BE2C (cell line): Measurements from ENCODE around the gene ABCB11.

Experiments used
- DNase-seq: peaks from one replicate; pipeline ENCODE4 v3.0.0-alpha.2; 2020
- H3K27me3 ChIP-seq: fragments of 250-450 bp; sonication (Bioruptor Pico); 2 replicates; pipeline ENCODE4 v1.5.1; 2020; ENCODE audit warnings: mild to moderate bottlenecking
- H3K36me3 ChIP-seq: fragments of 250-450 bp; sonication (Bioruptor Pico); 2 replicates; pipeline ENCODE4 v1.5.1; 2020; ENCODE audit warnings: mild to moderate bottlenecking
- H3K4me1 ChIP-seq: fragments of 250-450 bp; sonication (Bioruptor Pico); 2 replicates; pipeline ENCODE4 v1.5.1; 2020
- H3K4me3 ChIP-seq: 2 replicates; pipeline ENCODE4 v1.5.1; 2011; ENCODE audit warnings: low read depth, low read length
- H3K9me3 ChIP-seq: fragments of 250-450 bp; sonication (Bioruptor Pico); 2 replicates; pipeline ENCODE4 v1.5.1; 2020
- CTCF ChIP-seq: IDR thresholded peaks from 2 replicates; pipeline ENCODE4 v1.5.1; 2012; ENCODE audit warnings: mild to moderate bottlenecking, low read depth, low read length

Gene ABCB11

GRCh38 chr2:169011698-169012097 is 19.4 kb downstream of the ABCB11 start:
- H3K4me3 ChIP-seq = no peak overlapping the region
- H3K27me3 ChIP-seq = no peaks in the 10 kb centered on the region
- no peaks in the 10 kb centered on the region for H3K4me1 ChIP-seq
- no peak for DNase-seq
- no peaks in the 10 kb centered on the region for H3K36me3 ChIP-seq
- TF ChIP-seq CTCF = no peak
- H3K9me3 ChIP-seq = no peaks in the 10 kb centered on the region

GRCh38 chr2:169010633-169011460 is 20.3 kb downstream of the ABCB11 start:
- Histone ChIP-seq H3K9me3 (no peaks in the 10 kb centered on the region), H3K36me3 (no peaks in the 10 kb centered on the region), H3K4me3 (no peak overlapping the region), H3K4me1 (no peaks in the 10 kb centered on the region), H3K27me3 (no peaks in the 10 kb centered on the region)
- no peak for DNase-seq
- no peak for TF ChIP-seq CTCF

GRCh38 chr2:169009865-169010579 is 21.1 kb downstream of the ABCB11 start:
- no peaks in the 10 kb centered on the region for H3K4me1 ChIP-seq
- no peaks in the 10 kb centered on the region for H3K27me3 ChIP-seq
- no peaks in the 10 kb centered on the region for H3K9me3 ChIP-seq
- H3K36me3 ChIP-seq = no peaks in the 10 kb centered on the region
- no peak for TF ChIP-seq CTCF
- no peak for DNase-seq
- H3K4me3 ChIP-seq = no peak overlapping the region

- Histone ChIP-seq H3K9me3 (no peaks in the 10 kb centered on the region), H3K27me3 (no peaks in the 10 kb centered on the region), H3K4me1 (no peaks in the 10 kb centered on the region), H3K4me3 (no peak overlapping the region), H3K36me3 (no peaks in the 10 kb centered on the region)
- no peak for TF ChIP-seq CTCF
- no peak for DNase-seq
These were observed 23.2 kb downstream of the ABCB11 start for GRCh38 chr2:169007941-169008340.

- no peak for TF ChIP-seq CTCF
- no peaks in the 10 kb centered on the region for H3K9me3 ChIP-seq
- H3K36me3 ChIP-seq = no peaks in the 10 kb centered on the region
- no peak for DNase-seq
- no peak overlapping the region for H3K4me3 ChIP-seq
- H3K27me3 ChIP-seq = no peaks in the 10 kb centered on the region
- H3K4me1 ChIP-seq = no peaks in the 10 kb centered on the region
These were observed 23.8 kb downstream of the ABCB11 start for GRCh38 chr2:169007356-169007755.

GRCh38 chr2:169006665-169007064 is 24.5 kb downstream of the ABCB11 start:
- Histone ChIP-seq H3K4me3 (no peak overlapping the region), H3K27me3 (no peaks in the 10 kb centered on the region), H3K36me3 (no peaks in the 10 kb centered on the region), H3K4me1 (no peaks in the 10 kb centered on the region), H3K9me3 (no peaks in the 10 kb centered on the region)
- no peak for TF ChIP-seq CTCF
- DNase-seq = no peak
